Measurements from ENCODE around the gene GTF3C1. TPM values are rescaled to one million over a fixed set of nuclear protein-coding genes. Genes with fewer than 3 reads are reported as not detected.

GTF3C1 gene
- total RNA-seq, 1 experiment from 2014 or later, result 121 TPM

DNA sequence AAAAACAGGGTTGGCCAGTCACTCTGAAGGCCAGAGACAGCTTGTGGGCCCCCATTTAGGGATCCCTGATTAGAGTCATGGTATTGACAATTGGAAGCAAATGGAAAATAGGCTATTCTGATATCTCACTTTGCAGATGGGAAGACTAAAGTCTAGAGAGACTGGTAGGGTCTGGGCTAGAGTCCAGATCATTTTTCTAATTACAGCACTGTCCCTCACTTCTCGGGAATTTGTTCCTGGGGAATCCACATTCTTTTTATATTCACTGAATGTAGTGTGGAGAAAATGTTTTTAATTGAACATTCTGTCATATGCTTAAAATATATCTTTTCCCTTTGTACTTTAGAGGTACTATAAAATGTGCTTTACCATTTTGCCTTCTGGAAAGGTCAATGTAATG lies 1.3 kb upstream of the GTF3C1 start:
- ATAC-seq, result no peak
- CTCF ChIA-PET, result no interaction called here
- Histone ChIP-seq H3K27ac (ENCODE audit: low read length) (peak overlapping the region; percentile 87), H3K4me1 (ENCODE audit: control insufficient read depth, insufficient read depth, low read length) (peaks cover 17% of the 10 kb centered on the region), H3K9me3 (ENCODE audit: control insufficient read depth, insufficient read depth, low read depth, low read length) (no peaks in the 10 kb centered on the region), H3K36me3 (ENCODE audit: control insufficient read depth, insufficient read depth, low read length) (no peaks in the 10 kb centered on the region), H3K27me3 (ENCODE audit: control insufficient read depth, insufficient read depth, low read length) (no peaks in the 10 kb centered on the region), H3K4me3 (ENCODE audit: low read depth in 2 of 2, low read length in 2 of 2) (peak overlapping the region; percentile 90 to 100)
- intact Hi-C loops (cut with micrococcal nuclease; ENCODE audit: unreplicated experiment), result no loop called here
- in situ Hi-C loops (cut with HindIII; ENCODE audit: low pct_unique_long_range_greater_than_20kb, low sequenced_read_pairs), result no loop called here
- TF ChIP-seq, protein P1, sequence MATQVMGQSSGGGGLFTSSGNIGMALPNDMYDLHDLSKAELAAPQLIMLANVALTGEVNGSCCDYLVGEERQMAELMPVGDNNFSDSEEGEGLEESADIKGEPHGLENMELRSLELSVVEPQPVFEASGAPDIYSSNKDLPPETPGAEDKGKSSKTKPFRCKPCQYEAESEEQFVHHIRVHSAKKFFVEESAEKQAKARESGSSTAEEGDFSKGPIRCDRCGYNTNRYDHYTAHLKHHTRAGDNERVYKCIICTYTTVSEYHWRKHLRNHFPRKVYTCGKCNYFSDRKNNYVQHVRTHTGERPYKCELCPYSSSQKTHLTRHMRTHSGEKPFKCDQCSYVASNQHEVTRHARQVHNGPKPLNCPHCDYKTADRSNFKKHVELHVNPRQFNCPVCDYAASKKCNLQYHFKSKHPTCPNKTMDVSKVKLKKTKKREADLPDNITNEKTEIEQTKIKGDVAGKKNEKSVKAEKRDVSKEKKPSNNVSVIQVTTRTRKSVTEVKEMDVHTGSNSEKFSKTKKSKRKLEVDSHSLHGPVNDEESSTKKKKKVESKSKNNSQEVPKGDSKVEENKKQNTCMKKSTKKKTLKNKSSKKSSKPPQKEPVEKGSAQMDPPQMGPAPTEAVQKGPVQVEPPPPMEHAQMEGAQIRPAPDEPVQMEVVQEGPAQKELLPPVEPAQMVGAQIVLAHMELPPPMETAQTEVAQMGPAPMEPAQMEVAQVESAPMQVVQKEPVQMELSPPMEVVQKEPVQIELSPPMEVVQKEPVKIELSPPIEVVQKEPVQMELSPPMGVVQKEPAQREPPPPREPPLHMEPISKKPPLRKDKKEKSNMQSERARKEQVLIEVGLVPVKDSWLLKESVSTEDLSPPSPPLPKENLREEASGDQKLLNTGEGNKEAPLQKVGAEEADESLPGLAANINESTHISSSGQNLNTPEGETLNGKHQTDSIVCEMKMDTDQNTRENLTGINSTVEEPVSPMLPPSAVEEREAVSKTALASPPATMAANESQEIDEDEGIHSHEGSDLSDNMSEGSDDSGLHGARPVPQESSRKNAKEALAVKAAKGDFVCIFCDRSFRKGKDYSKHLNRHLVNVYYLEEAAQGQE (IDR thresholded peaks at IDR 0.05; ENCODE audit: insufficient read depth in 1 of 2, low read depth in 2 of 2, low read length in 1 of 2), result no peak
- no peak for DNase-seq (ENCODE audit: low read depth, low spot score)
- no TSS peak for BruUV-seq (replicated peaks)
- POLR2A ChIA-PET, result interaction anchor here (0.6 to 0.7 kb wide), 2 partner anchors 438 to 659 kb away, joined by 3 to 16 read pairs; no protein-coding TSS in a partner anchor

DNA sequence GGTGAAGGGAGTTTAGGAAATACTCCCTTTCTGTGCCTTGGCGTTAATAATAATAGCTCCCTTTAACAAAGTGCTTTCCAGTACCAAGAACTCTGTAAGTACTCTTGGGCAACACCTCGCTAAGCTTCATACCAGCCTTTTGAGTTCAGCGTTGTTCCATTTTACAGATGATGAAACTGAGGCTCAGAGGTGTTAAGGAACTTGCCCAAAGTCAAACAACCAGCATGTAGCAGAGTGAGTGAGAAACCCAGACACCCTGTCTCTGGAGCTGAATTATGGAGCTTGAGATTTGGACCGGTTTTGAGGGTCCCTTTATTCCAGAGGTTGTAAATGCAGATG lies 838 bp upstream of the GTF3C1 start:
- POLR2A ChIA-PET, result interaction anchor here (0.6 to 1.3 kb wide), 4 partner anchors 21 to 659 kb away, joined by 3 to 16 read pairs (median 4); no protein-coding TSS in a partner anchor
- TF ChIP-seq, protein P1 (IDR thresholded peaks at IDR 0.05; ENCODE audit: insufficient read depth in 1 of 2, low read depth in 2 of 2, low read length in 1 of 2), result no peak
- no peak for TF ChIP-seq SIN3A (IDR thresholded peaks at IDR 0.05; ENCODE audit: borderline replicate concordance, insufficient read depth, low read depth, low read length)
- TF ChIP-seq POLR2AphosphoS5 (IDR thresholded peaks at IDR 0.05; ENCODE audit: low read depth, low read length), result no peak
- TF ChIP-seq, protein P2, sequence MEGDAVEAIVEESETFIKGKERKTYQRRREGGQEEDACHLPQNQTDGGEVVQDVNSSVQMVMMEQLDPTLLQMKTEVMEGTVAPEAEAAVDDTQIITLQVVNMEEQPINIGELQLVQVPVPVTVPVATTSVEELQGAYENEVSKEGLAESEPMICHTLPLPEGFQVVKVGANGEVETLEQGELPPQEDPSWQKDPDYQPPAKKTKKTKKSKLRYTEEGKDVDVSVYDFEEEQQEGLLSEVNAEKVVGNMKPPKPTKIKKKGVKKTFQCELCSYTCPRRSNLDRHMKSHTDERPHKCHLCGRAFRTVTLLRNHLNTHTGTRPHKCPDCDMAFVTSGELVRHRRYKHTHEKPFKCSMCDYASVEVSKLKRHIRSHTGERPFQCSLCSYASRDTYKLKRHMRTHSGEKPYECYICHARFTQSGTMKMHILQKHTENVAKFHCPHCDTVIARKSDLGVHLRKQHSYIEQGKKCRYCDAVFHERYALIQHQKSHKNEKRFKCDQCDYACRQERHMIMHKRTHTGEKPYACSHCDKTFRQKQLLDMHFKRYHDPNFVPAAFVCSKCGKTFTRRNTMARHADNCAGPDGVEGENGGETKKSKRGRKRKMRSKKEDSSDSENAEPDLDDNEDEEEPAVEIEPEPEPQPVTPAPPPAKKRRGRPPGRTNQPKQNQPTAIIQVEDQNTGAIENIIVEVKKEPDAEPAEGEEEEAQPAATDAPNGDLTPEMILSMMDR (IDR thresholded peaks at IDR 0.05), result no peak
- TF ChIP-seq TCF7L2 (IDR thresholded peaks at IDR 0.05; ENCODE audit: low read depth, low read length), result no peak
- H3K27me3 ChIP-seq (ENCODE audit: control insufficient read depth, insufficient read depth, low read length), result no peaks in the 10 kb centered on the region
- CTCF ChIA-PET, result no interaction called here
- H3K4me3 ChIP-seq (ENCODE audit: low read depth in 2 of 2, low read length in 2 of 2), result peak overlapping the region; percentile 90 to 100
- ATAC-seq (no peak), DNase-seq (ENCODE audit: low read depth, low spot score) (no peak)
- in situ Hi-C loops (cut with HindIII; ENCODE audit: low pct_unique_long_range_greater_than_20kb, low sequenced_read_pairs) (no loop called here), intact Hi-C loops (cut with micrococcal nuclease; ENCODE audit: unreplicated experiment) (no loop called here)
- H3K36me3 ChIP-seq (ENCODE audit: control insufficient read depth, insufficient read depth, low read length), result no peaks in the 10 kb centered on the region
- no peaks in the 10 kb centered on the region for H3K9me3 ChIP-seq (ENCODE audit: control insufficient read depth, insufficient read depth, low read depth, low read length)
- BruUV-seq (replicated peaks), result TSS peak; percentile 95
- peaks cover 17% of the 10 kb centered on the region for H3K4me1 ChIP-seq (ENCODE audit: control insufficient read depth, insufficient read depth, low read length)
- H3K27ac ChIP-seq (ENCODE audit: low read length), result peak overlapping the region; percentile 87

Measured in Panc1 (cell line).